Measurements from ENCODE around the gene AKAP11. TPM values are rescaled to one million over a fixed set of nuclear protein-coding genes. Genes with fewer than 3 reads are reported as not detected.

Gene AKAP11
- total and polyA plus RNA-seq, 2 of the 8 experiments (the other 6 are each of a cell fraction or from before 2014, with no cell fraction given) = 4.5 to 21.9 TPM

GRCh38 chr13:42274386-42275097, 2.6 kb downstream of the AKAP11 start:
- peaks cover 6% of the 10 kb centered on the region; the same call in 1 of the 2 replicates for H3K79me1 ChIP-seq (ENCODE audit: low read depth, low read length)
- POLR2A ChIA-PET (ENCODE audit: partially characterized antibody) = interaction anchor here (0.9 kb wide), 1 partner anchor 25 kb away, joined by 3 read pairs; no protein-coding TSS in a partner anchor
- no peak overlapping the region for H2AFZ ChIP-seq (ENCODE audit: low read length)
- H3K4me1 ChIP-seq (replicated peaks in 1 of 4; ENCODE audit: control insufficient read depth in 3 of 4, insufficient read depth in 4 of 4, low read length in 3 of 4) = peaks cover 0 to 9% (median 5%) of the 10 kb centered on the region in 4 experiments; a peak in 3 of 7 replicates
- no peak for FAIRE-seq
- H2BK120ac ChIP-seq (replicated peaks; ENCODE audit: low read depth, low read length) = no peak overlapping the region
- no peak for DNase-seq (ENCODE audit: low read depth in 1 of 2, low spot score in 2 of 2)
- H2AK5ac ChIP-seq (ENCODE audit: low read depth, low read length) = no peak overlapping the region
- H4K8ac ChIP-seq (ENCODE audit: extremely low read depth, insufficient read depth, low read length) = no peak overlapping the region
- H4K5ac ChIP-seq (ENCODE audit: insufficient read length, low read depth, low read length) = no peak overlapping the region
- no peak overlapping the region for H3K18ac ChIP-seq (ENCODE audit: extremely low read depth, low read length)
- H2BK20ac ChIP-seq (ENCODE audit: low read length) = no peak overlapping the region
- peaks cover 2 to 72% of the 10 kb centered on the region in 2 experiments; a peak in 3 of 4 replicates for H3K79me2 ChIP-seq (ENCODE audit: control insufficient read depth in 1 of 2, insufficient read depth in 2 of 2, low read length in 2 of 2)
- no peak overlapping the region for H2BK5ac ChIP-seq (ENCODE audit: low read depth, low read length)
- no peak overlapping the region for H3K4me2 ChIP-seq (ENCODE audit: insufficient read depth in 1 of 2, low read depth in 2 of 2, low read length in 2 of 2)
- H2BK12ac ChIP-seq (ENCODE audit: low read depth, low read length) = no peak overlapping the region
- H3K9ac ChIP-seq (replicated peaks in 1 of 4; ENCODE audit: extremely low read depth in 1 of 4, low read depth in 3 of 4, low read length in 3 of 4) = no peak overlapping the region
- no peak overlapping the region for H4K91ac ChIP-seq (replicated peaks; ENCODE audit: insufficient read length, low read length)
- no peaks in the 10 kb centered on the region for H3K36me3 ChIP-seq (ENCODE audit: control insufficient read depth in 2 of 4, insufficient read depth in 4 of 4, low read length in 3 of 4)
- H3K27me3 ChIP-seq (replicated peaks in 1 of 4; ENCODE audit: control insufficient read depth in 3 of 4, extremely low read depth in 1 of 4, insufficient read depth in 3 of 4, low read length in 3 of 4) = no peaks in the 10 kb centered on the region
- H3K4me3 ChIP-seq (ENCODE audit: extremely low read depth in 1 of 4, insufficient read depth in 2 of 4, low read depth in 3 of 4, low read length in 4 of 4) = no peak overlapping the region
- H3K56ac ChIP-seq (replicated peaks; ENCODE audit: insufficient read length, low read depth, low read length) = no peak overlapping the region
- no peak overlapping the region for H3K4ac ChIP-seq (replicated peaks; ENCODE audit: insufficient read length, low read depth, low read length)
- no peak overlapping the region for H3K27ac ChIP-seq (ENCODE audit: low read depth, low read length)
- TF ChIP-seq BACH1 (IDR thresholded peaks at IDR 0.05; ENCODE audit: low read length) (no peak), KDM1A (IDR thresholded peaks at IDR 0.05; ENCODE audit: borderline replicate concordance, low read length) (no peak), CBX8 (IDR thresholded peaks at IDR 0.05; ENCODE audit: borderline replicate concordance, low read depth, low read length) (no peak), CHD2 (IDR thresholded peaks at IDR 0.05; ENCODE audit: low read length) (no peak), RFX5 (IDR thresholded peaks at IDR 0.05; ENCODE audit: borderline replicate concordance, low read depth, low read length) (no peak)
- CTCF ChIA-PET (ENCODE audit: partially characterized antibody) = interaction anchor here (0.6 to 0.7 kb wide), 2 partner anchors 690 to 1302 kb away, joined by 3 read pairs; no protein-coding TSS in a partner anchor
- peaks cover 0 to 5% of the 10 kb centered on the region in 2 experiments; a peak in 1 of 4 replicates for H3K9me3 ChIP-seq (ENCODE audit: insufficient read depth in 2 of 2, low read depth in 1 of 2, low read length in 1 of 2)
- no peak overlapping the region for H2BK15ac ChIP-seq (ENCODE audit: low read length)
- H3K23me2 ChIP-seq (ENCODE audit: low read depth, low read length) = peaks cover 3% of the 10 kb centered on the region; the same call in 1 of the 2 replicates
- no peak overlapping the region for H3K23ac ChIP-seq (ENCODE audit: insufficient read length)
- no peaks in the 10 kb centered on the region for H4K20me1 ChIP-seq (replicated peaks in 1 of 2; ENCODE audit: control insufficient read depth in 1 of 2, insufficient read depth in 2 of 2, low read length in 2 of 2)
- WGBS, 2 experiments (ENCODE audit: extremely low coverage in 1 of 2, insufficient coverage in 1 of 2, insufficient read length in 1 of 2, insufficient replicate concordance in 2 of 2, low coverage in 1 of 2, low lambda C conversion rate in 2 of 2, missing lambda C conversion rate in 1 of 2) = 87% methylated on average over 10 of the region's 10 CpGs; no CpG with 5 or more reads in 1 of the 2 experiments
- no peak overlapping the region for H3K14ac ChIP-seq (ENCODE audit: insufficient read length)
